Measurements from ENCODE around the gene CACNG3. TPM values are rescaled to one million over a fixed set of nuclear protein-coding genes. Genes with fewer than 3 reads are reported as not detected.

Gene CACNG3
- total RNA-seq, 4 donors from 2014 or later: not detected

DNA sequence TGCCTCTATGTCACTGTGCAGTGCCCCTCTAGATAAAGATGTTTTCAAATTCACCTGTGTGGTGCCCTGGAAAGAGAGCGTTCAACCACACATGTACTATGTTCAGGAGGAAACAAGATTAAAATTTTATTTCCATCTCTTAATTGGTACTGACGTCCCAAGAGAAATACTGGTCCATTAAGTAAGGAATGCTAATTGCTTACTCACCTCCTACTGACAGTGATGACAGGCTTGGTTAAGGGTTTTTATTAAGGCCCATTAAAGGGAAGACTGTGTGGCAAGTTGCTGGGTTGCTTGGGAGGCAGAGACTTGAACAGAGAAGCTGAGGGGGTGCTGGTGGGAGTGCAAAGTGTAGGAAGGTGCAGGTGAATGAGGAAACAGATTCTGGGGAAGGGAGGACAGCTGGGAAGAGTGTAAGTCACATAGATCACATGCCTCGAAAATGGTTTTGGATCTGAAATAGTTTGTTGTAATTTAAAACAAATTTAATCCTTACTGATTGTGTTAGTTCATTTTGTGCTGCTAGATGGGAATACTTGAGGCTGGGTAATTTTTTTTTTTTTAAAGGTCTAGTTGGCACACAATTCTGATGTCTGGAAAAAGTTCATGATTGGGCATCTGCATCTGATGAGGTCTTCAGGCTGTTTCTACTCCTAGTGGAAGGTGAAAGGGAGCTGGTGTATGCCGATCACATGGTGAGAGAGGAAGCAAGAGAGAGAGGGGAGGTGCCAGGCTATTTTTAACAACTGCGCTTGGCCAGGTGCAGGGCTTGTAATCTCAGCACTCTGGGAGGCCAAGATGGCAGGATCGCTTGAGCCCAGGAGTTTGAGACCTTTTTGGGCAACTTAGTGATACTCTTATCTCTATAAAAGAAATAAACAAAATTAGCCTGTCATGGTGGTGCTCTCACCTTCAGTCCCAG lies 140.5 kb downstream of the CACNG3 start:
- TF ChIP-seq POLR2A (IDR thresholded peaks at IDR 0.05): no peak
- no peak for TF ChIP-seq CTCF (IDR thresholded peaks at IDR 0.05)
- no peak for DNase-seq
- Histone ChIP-seq H3K4me3 (replicated peaks in 1 of 3) (no peak overlapping the region), H3K9me3 (no peaks in the 10 kb centered on the region), H3K36me3 (no peaks in the 10 kb centered on the region), H3K27me3 (no peaks in the 10 kb centered on the region), H3K4me1 (no peaks in the 10 kb centered on the region), H3K27ac (no peak overlapping the region)
- WGBS, 2 donors: 62 to 69% methylated on average over 6 of the region's 6 CpGs
- intact Hi-C loops (cut with DNase I): no loop called here

DNA sequence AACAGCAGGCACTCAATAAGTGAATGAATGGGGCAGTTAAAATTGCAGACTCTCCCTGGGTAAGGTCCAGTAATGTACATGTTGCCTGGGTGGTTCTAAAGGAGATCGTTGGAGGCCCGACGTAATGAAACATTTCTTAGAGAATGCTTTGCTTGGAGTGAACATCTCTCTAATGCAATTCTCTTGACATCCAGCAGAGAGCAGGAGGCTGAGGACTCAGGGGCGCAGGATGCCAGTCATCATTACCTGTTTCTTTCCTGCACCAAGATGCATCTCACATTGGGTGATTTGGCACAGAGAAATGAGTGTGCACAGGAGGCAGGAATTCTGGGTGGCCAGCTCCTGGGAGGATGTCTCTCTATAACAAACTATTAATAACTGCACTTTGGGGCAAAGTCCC lies 152.9 kb downstream of the CACNG3 start:
- no peaks in the 10 kb centered on the region for H3K27me3 ChIP-seq
- H3K27ac ChIP-seq: no peak overlapping the region
- no peaks in the 10 kb centered on the region for H3K4me1 ChIP-seq
- H3K9me3 ChIP-seq: no peaks in the 10 kb centered on the region
- DNase-seq: no peak
- intact Hi-C loops (cut with DNase I): no loop called here
- no peak for TF ChIP-seq CTCF (IDR thresholded peaks at IDR 0.05)
- TF ChIP-seq POLR2A (IDR thresholded peaks at IDR 0.05): no peak
- no peaks in the 10 kb centered on the region for H3K36me3 ChIP-seq
- H3K4me3 ChIP-seq (replicated peaks in 1 of 3): no peak overlapping the region
- WGBS, 2 donors: 58 to 66% methylated on average over 4 of the region's 4 CpGs

Small RNAs within 50 kb of the gene (small RNA-seq; reads per million reads assigned to genes)
- gene RF00408 (not detected), gene RNU7-24P (not detected)
